GM11168 (cell line): ENCODE data around the gene ATN1.
"Not testable (repeated sequence)": the region's sequence is repeated elsewhere in the genome, so short reads cannot be mapped to it uniquely, and the experiment has no call there.

Experiments used
- in situ Hi-C: fragments of 300-500 bp; cut with MboI; formaldehyde crosslinking; loops from one replicate; pipeline ENCODE4 v1.12.0; 2022; ENCODE audit warnings: low sequenced_read_pairs; ENCODE audit not compliant: unreplicated experiment

The ATN1 gene

GRCh38 chr12:6927379-6928021 lies at the start of gene ATN1:
Gene ATN1, plus strand, starts transcription at chr12:6927959. Its CDS starts 6,043 bp downstream, at chr12:6934002.
- in situ Hi-C loops: no loop called here

- in situ Hi-C loops: not testable (repeated sequence)
These were observed 47.9 kb upstream of the ATN1 start for GRCh38 chr12:6879824-6880223.

GRCh38 chr12:6883252-6883651 lies 44.5 kb upstream of the ATN1 start:
- in situ Hi-C loops: no loop called here

- in situ Hi-C loops: no loop called here
These were observed 44.1 kb upstream of the ATN1 start for GRCh38 chr12:6883683-6884082.

GRCh38 chr12:6884539-6884938 lies 43.2 kb upstream of the ATN1 start:
- in situ Hi-C loops: no loop called here

- in situ Hi-C loops: not testable (repeated sequence)
These were observed 41.4 kb upstream of the ATN1 start for GRCh38 chr12:6886206-6886999.

GRCh38 chr12:6887460-6887859 lies 40.3 kb upstream of the ATN1 start:
- in situ Hi-C loops: no loop called here

- in situ Hi-C loops: no loop called here
These were observed 39.4 kb upstream of the ATN1 start for GRCh38 chr12:6888360-6888759.

GRCh38 chr12:6888794-6889193 lies 39.0 kb upstream of the ATN1 start:
- in situ Hi-C loops: not testable (repeated sequence)

- in situ Hi-C loops: not testable (repeated sequence)
These were observed 37.8 kb upstream of the ATN1 start for GRCh38 chr12:6889775-6890573.

GRCh38 chr12:6890789-6891645 lies 36.7 kb upstream of the ATN1 start:
- in situ Hi-C loops: no loop called here

GRCh38 chr12:6891646-6892001 lies 36.1 kb upstream of the ATN1 start:
- in situ Hi-C loops: no loop called here

GRCh38 chr12:6892683-6893082 lies 35.1 kb upstream of the ATN1 start:
- in situ Hi-C loops: not testable (repeated sequence)

- in situ Hi-C loops: no loop called here
These were observed 33.4 kb upstream of the ATN1 start for GRCh38 chr12:6894321-6894720.

GRCh38 chr12:6896846-6897435 lies 30.8 kb upstream of the ATN1 start:
- in situ Hi-C loops: no loop called here

GRCh38 chr12:6899427-6899826 lies 28.3 kb upstream of the ATN1 start:
- in situ Hi-C loops: no loop called here

- in situ Hi-C loops: no loop called here
These were observed 27.8 kb upstream of the ATN1 start for GRCh38 chr12:6899837-6900519.

- in situ Hi-C loops: no loop called here
These were observed 25.3 kb upstream of the ATN1 start for GRCh38 chr12:6902448-6902847.

- in situ Hi-C loops: no loop called here
These were observed 24.0 kb upstream of the ATN1 start for GRCh38 chr12:6903722-6904121.
